Measurements from ENCODE around the gene NT5E. TPM values are rescaled to one million over a fixed set of nuclear protein-coding genes. Genes with fewer than 3 reads are reported as not detected.

The NT5E gene
- total RNA-seq, 2 experiments from 2014 or later, result 2.7 to 3.3 TPM

- intact Hi-C loops (cut with DNase I, micrococcal nuclease), result no loop called here
- CTCF ChIA-PET, result interaction anchor here (1.1 to 2.0 kb wide), 2 partner anchors 23 to 121 kb away, joined by 3 to 5 read pairs; no protein-coding TSS in a partner anchor
- no peaks in the 10 kb centered on the region for H3K9me3 ChIP-seq (ENCODE audit: control insufficient read depth in 1 of 2, insufficient read depth in 1 of 2, low read length in 2 of 2)
Measured at GRCh38 chr6:85476532-85476931, 26.6 kb downstream of the NT5E start.

DNA sequence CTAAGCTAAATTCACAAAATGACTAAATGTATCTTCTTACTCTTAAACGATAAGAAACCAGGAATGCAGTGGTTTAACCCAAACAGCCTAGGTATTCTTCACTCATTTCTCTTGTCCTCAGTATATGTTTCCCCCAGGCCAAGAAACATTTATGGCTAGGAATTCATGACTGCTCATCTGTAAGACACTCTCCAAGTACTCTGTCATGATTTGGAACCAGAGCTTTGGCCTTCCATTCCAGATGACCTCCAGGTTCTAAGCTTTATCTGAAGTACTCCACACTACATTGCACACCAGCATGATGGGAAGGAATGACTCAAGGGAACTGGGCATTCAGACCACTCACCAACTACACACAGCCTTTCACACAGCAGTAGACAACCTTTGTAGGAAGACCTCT lies 29.3 kb downstream of the NT5E start:
- ATAC-seq (ENCODE audit: poor library complexity), result no peak
- no peak overlapping the region for H3K27ac Mint-ChIP-seq
- TF ChIP-seq CTCF (IDR thresholded peaks at IDR 0.05), result no peak

More at GRCh38 chr6:85476532-85476931, 26.6 kb downstream of the NT5E start:
- no peaks in the 10 kb centered on the region for H3K9me3 Mint-ChIP-seq
- Histone ChIP-seq H3K27me3 (ENCODE audit: control insufficient read depth in 1 of 2, insufficient read depth in 2 of 2, low read length in 2 of 2) (no peaks in the 10 kb centered on the region), H3K4me3 (ENCODE audit: low read length) (no peak overlapping the region), H3K36me3 (ENCODE audit: insufficient read depth, low read length) (no peaks in the 10 kb centered on the region), H3K27ac (ENCODE audit: low read depth in 1 of 2, low read length in 2 of 2) (no peak overlapping the region), H3K4me1 (ENCODE audit: insufficient read depth, low read length) (no peaks in the 10 kb centered on the region)
- H3K4me3 Mint-ChIP-seq, result no peak overlapping the region
- no peaks in the 10 kb centered on the region for H3K36me3 Mint-ChIP-seq (ENCODE audit: low read depth)
- no peaks in the 10 kb centered on the region for H3K27me3 Mint-ChIP-seq
- TF ChIP-seq CTCF (IDR thresholded peaks at IDR 0.05), result no peak
- ATAC-seq (ENCODE audit: poor library complexity) (no peak), DNase-seq (no peak)
- POLR2A ChIA-PET, result interaction anchor here (0.6 kb wide), 1 partner anchor 138 kb away, joined by 3 read pairs; no protein-coding TSS in a partner anchor
- no peaks in the 10 kb centered on the region for H3K4me1 Mint-ChIP-seq (ENCODE audit: low read depth)
- H3K27ac Mint-ChIP-seq, result no peak overlapping the region

GRCh38 chr6:85482206-85482904 lies 32.5 kb downstream of the NT5E start:
- Histone ChIP-seq H3K36me3 (ENCODE audit: insufficient read depth, low read length) (no peaks in the 10 kb centered on the region), H3K4me3 (ENCODE audit: low read length) (no peak overlapping the region), H3K27ac (ENCODE audit: low read depth in 1 of 2, low read length in 2 of 2) (no peak overlapping the region), H3K27me3 (ENCODE audit: control insufficient read depth in 1 of 2, insufficient read depth in 2 of 2, low read length in 2 of 2) (no peaks in the 10 kb centered on the region), H3K9me3 (ENCODE audit: control insufficient read depth in 1 of 2, insufficient read depth in 1 of 2, low read length in 2 of 2) (no peaks in the 10 kb centered on the region), H3K4me1 (ENCODE audit: insufficient read depth, low read length) (peaks cover 6% of the 10 kb centered on the region)
- H3K4me3 Mint-ChIP-seq, result no peak overlapping the region
- H3K27me3 Mint-ChIP-seq, result no peaks in the 10 kb centered on the region
- H3K27ac Mint-ChIP-seq, result no peak overlapping the region
- TF ChIP-seq CTCF (IDR thresholded peaks at IDR 0.05), result no peak
- no peaks in the 10 kb centered on the region for H3K36me3 Mint-ChIP-seq (ENCODE audit: low read depth)
- DNase-seq (no peak), ATAC-seq (ENCODE audit: poor library complexity) (no peak)
- no peaks in the 10 kb centered on the region for H3K9me3 Mint-ChIP-seq
- POLR2A ChIA-PET, result interaction anchor here (1.0 to 1.8 kb wide), 5 partner anchors 21 to 196 kb away, joined by 3 to 16 read pairs (median 4); partner anchors contain the start of gene NT5E
- intact Hi-C loops (cut with DNase I, micrococcal nuclease), result loop anchor here (2.0 to 5.0 kb wide), 3 partner anchors 32 to 1595 kb away; partner anchors contain the start of gene NT5E (in 1 of the 2)
- peaks cover 7% of the 10 kb centered on the region for H3K4me1 Mint-ChIP-seq (ENCODE audit: low read depth)
- CTCF ChIA-PET, result interaction anchor here (0.7 to 1.2 kb wide), 8 partner anchors 12 to 130 kb away, joined by 3 to 9 read pairs (median 4); no protein-coding TSS in a partner anchor

More for the DNA sequence above, 29.3 kb downstream of the NT5E start:
- H3K27me3 Mint-ChIP-seq, result no peaks in the 10 kb centered on the region
- no peaks in the 10 kb centered on the region for H3K9me3 Mint-ChIP-seq
- no peak for DNase-seq
- Histone ChIP-seq H3K27ac (ENCODE audit: low read depth in 1 of 2, low read length in 2 of 2) (no peak overlapping the region), H3K4me3 (ENCODE audit: low read length) (no peak overlapping the region), H3K27me3 (ENCODE audit: control insufficient read depth in 1 of 2, insufficient read depth in 2 of 2, low read length in 2 of 2) (no peaks in the 10 kb centered on the region), H3K36me3 (ENCODE audit: insufficient read depth, low read length) (no peaks in the 10 kb centered on the region), H3K9me3 (ENCODE audit: control insufficient read depth in 1 of 2, insufficient read depth in 1 of 2, low read length in 2 of 2) (no peaks in the 10 kb centered on the region), H3K4me1 (ENCODE audit: insufficient read depth, low read length) (peaks cover 6% of the 10 kb centered on the region)
- no peak overlapping the region for H3K4me3 Mint-ChIP-seq
- no peaks in the 10 kb centered on the region for H3K36me3 Mint-ChIP-seq (ENCODE audit: low read depth)
- CTCF ChIA-PET, result no interaction called here
- intact Hi-C loops (cut with DNase I, micrococcal nuclease), result no loop called here
- H3K4me1 Mint-ChIP-seq (ENCODE audit: low read depth), result peaks cover 7% of the 10 kb centered on the region
- POLR2A ChIA-PET, result no interaction called here
